Fibroblast of the aortic adventitia (primary cell): ENCODE measurements around the gene MAPK10. TPM values are rescaled to one million over a fixed set of nuclear protein-coding genes. Genes with fewer than 3 reads are reported as not detected.

Source experiments
- DNase-seq: peaks from one replicate; pipeline ENCODE4 v3.0.0-alpha.2; 2010; ENCODE audit warnings: low read depth
- H3K4me3 ChIP-seq: 2 replicates; pipeline ENCODE4 v1.5.1; 2011; ENCODE audit warnings: low read depth, mild to moderate bottlenecking, control low read depth, low read length, moderate library complexity
- CTCF ChIP-seq: IDR thresholded peaks from 2 replicates; pipeline ENCODE4 v1.5.1; 2011; ENCODE audit warnings: mild to moderate bottlenecking, low read length, control low read depth, inconsistent platforms; ENCODE audit not compliant: insufficient read depth
- total RNA-seq: library from RNA; depleted of rRNA; stranded (reverse); fragments of >200 nt; gene quantifications from 2 replicates; pipeline ENCODE4 v1.2.3, GENCODE V29; 2012; ENCODE audit warnings: low replicate concordance

Gene MAPK10
- total RNA-seq, 1 donor: 69.6 TPM

DNA sequence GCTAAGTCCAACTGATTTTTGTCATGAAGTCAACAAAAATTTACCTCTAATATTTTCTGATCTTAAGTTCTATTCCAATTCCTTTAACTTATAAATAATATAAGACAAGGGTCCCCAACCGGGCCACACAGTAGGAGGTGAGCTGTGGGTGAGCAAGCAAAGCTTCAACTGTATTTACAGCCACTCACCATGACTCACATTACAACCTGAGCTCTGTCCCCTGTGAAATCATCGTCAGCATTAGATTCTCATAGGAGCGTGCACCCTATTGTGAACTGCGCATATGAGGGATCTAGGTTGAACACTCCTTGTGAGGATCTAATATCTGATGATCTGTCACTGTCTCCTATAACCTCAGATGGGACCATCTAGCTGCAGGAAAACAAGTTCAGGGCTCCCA is 227.4 kb downstream of the MAPK10 start:
- TF ChIP-seq CTCF: no peak
- no peak overlapping the region for H3K4me3 ChIP-seq
- DNase-seq: no peak

GRCh38 chr4:86131456-86131855 is 228.4 kb downstream of the MAPK10 start:
- TF ChIP-seq CTCF: no peak

GRCh38 chr4:86130160-86130933 is 229.5 kb downstream of the MAPK10 start:
- no peak overlapping the region for H3K4me3 ChIP-seq
- no peak for DNase-seq
- TF ChIP-seq CTCF: no peak

More at GRCh38 chr4:86131456-86131855, 228.4 kb downstream of the MAPK10 start:
- no peak overlapping the region for H3K4me3 ChIP-seq
- no peak for DNase-seq

DNA sequence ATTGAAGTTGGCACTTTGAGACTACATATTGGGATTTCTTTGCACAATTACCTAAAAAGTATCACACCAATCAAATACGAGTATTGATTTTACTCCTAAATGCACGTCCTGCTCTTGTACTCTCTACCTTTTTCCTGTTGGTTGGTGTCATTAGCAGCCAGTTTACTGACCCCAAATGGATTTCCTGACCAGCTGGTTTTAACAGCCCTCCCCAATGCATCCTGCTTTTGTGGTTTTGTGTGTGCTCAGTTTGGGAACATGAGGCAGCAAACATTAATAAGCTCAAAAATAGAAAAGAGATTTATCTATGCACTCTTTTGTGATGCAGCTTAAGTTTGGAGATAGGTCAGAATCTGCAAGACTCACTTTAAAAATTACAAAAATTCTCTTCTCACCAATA is 230.3 kb downstream of the MAPK10 start:
- no peak for TF ChIP-seq CTCF
- DNase-seq: no peak
- no peak overlapping the region for H3K4me3 ChIP-seq

DNA sequence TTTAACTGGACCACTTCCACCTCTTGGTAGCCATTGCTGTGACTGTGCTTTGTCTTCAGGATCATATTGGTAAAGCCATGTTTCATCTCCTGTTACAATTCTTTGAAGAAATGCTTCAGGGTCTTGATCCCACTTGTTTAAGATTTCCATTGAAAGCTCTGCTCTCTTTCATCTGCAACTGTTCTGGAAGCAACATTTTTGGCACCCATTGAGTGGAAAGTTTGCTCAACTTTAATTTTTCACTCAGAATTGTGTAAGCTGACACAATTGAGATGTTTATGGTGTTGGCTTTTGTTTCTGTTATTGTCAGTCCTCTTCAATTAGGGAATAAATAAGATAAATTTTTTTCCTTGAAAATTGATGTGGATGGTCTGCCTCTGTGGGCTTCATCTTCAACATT is 237.4 kb downstream of the MAPK10 start:
- H3K4me3 ChIP-seq: no peak overlapping the region
- peak; percentile 59 for DNase-seq
- no peak for TF ChIP-seq CTCF

DNA sequence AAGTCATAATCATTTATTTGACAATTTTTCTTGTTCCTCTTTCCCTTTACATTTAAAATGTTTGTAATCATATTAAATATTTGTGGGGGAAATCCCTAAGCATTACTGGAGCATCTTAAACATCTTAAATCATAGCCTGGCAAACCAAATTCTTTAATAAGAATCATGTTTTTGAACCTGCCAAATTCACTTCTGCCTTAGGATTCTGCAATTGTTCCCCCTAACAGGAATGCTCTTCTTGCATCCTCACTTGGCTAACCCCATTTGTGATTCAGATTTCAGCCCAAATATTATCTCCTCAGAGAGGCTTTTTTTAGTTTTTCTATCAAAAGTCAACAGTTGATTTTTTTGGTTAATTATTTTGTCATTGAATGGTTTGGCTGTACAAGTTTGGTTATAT is 241.1 kb downstream of the MAPK10 start:
- DNase-seq: peak; percentile 65
- TF ChIP-seq CTCF: no peak
- no peak overlapping the region for H3K4me3 ChIP-seq
